RWPE2 (cell line): ENCODE results near the gene ADGRL2.
"Not testable (repeated sequence)": the region's sequence is repeated elsewhere in the genome, so short reads cannot be mapped to it uniquely, and the experiment has no call there.

ENCODE experiments used
- ATAC-seq: fragments of 200-7000 bp; cut with Tn5 transposase; 3 replicates; pipeline ENCODE4 v1.9.1; 2021; ENCODE audit warnings: low read depth
- DNase-seq: peaks from one replicate; pipeline ENCODE4 v3.0.0-alpha.2; 2020; ENCODE audit warnings: low spot score
- H3K27ac ChIP-seq: fragments of 450-650 bp; 2 replicates; pipeline ENCODE4 v1.5.1; 2017; ENCODE audit warnings: mild to moderate bottlenecking; ENCODE audit not compliant: poor library complexity, severe bottlenecking
- H3K27me3 ChIP-seq: fragments of 250-450 bp; sonication (Bioruptor Pico); 2 replicates; pipeline ENCODE4 v1.5.1; 2021; ENCODE audit warnings: mild to moderate bottlenecking, moderate library complexity; ENCODE audit not compliant: insufficient read depth, poor library complexity, severe bottlenecking
- H3K36me3 ChIP-seq: fragments of 250-450 bp; sonication (Bioruptor Pico); 2 replicates; pipeline ENCODE4 v1.5.1; 2020; ENCODE audit warnings: low read depth, mild to moderate bottlenecking, moderate library complexity
- H3K4me1 ChIP-seq: fragments of 250-450 bp; sonication (Bioruptor Pico); 2 replicates; pipeline ENCODE4 v1.5.1; 2021; ENCODE audit warnings: mild to moderate bottlenecking, moderate library complexity; ENCODE audit not compliant: insufficient read depth, poor library complexity, severe bottlenecking
- H3K4me3 ChIP-seq: fragments of 250-450 bp; sonication (Bioruptor Pico); 2 replicates; pipeline ENCODE4 v1.5.1; 2021; ENCODE audit warnings: mild to moderate bottlenecking, moderate library complexity; ENCODE audit not compliant: severe bottlenecking
- H3K9me3 ChIP-seq: fragments of 250-450 bp; sonication (Bioruptor Pico); 2 replicates; pipeline ENCODE4 v1.5.1; 2021; ENCODE audit warnings: mild to moderate bottlenecking, moderate library complexity; ENCODE audit not compliant: severe bottlenecking
- CTCF ChIP-seq: fragments of 450-650 bp; IDR thresholded peaks from one replicate; pipeline ENCODE4 v1.5.1; 2017; ENCODE audit warnings: mild to moderate bottlenecking, moderate library complexity; ENCODE audit not compliant: poor library complexity, severe bottlenecking

The ADGRL2 gene

GRCh38 chr1:81885291-81885690 is 84.6 kb downstream of the ADGRL2 start:
- ATAC-seq (no peak), DNase-seq (no peak)
- Histone ChIP-seq H3K9me3 (no peaks in the 10 kb centered on the region), H3K4me3 (no peak overlapping the region), H3K4me1 (peaks cover 5% of the 10 kb centered on the region), H3K27me3 (no peaks in the 10 kb centered on the region), H3K27ac (no peak overlapping the region), H3K36me3 (no peaks in the 10 kb centered on the region)
- no peak for TF ChIP-seq CTCF

- not testable (repeated sequence) for H3K27me3 ChIP-seq, H3K9me3 ChIP-seq, H3K27ac ChIP-seq, H3K4me3 ChIP-seq, ATAC-seq, DNase-seq, H3K4me1 ChIP-seq, H3K36me3 ChIP-seq
Measured at GRCh38 chr1:81886292-81886691, 85.6 kb downstream of the ADGRL2 start.

GRCh38 chr1:81887421-81888144 is 86.8 kb downstream of the ADGRL2 start:
- ATAC-seq (no peak), DNase-seq (no peak)
- Histone ChIP-seq H3K36me3 (no peaks in the 10 kb centered on the region), H3K9me3 (no peaks in the 10 kb centered on the region), H3K4me3 (no peak overlapping the region), H3K4me1 (no peaks in the 10 kb centered on the region), H3K27me3 (no peaks in the 10 kb centered on the region), H3K27ac (no peak overlapping the region)
- no peak for TF ChIP-seq CTCF

- ATAC-seq (no peak), DNase-seq (no peak)
- no peak overlapping the region for H3K4me3 ChIP-seq
- no peaks in the 10 kb centered on the region for H3K4me1 ChIP-seq
- H3K36me3 ChIP-seq: no peaks in the 10 kb centered on the region
- H3K9me3 ChIP-seq: no peaks in the 10 kb centered on the region
- H3K27me3 ChIP-seq: no peaks in the 10 kb centered on the region
- H3K27ac ChIP-seq: no peak overlapping the region
- TF ChIP-seq CTCF: no peak
Measured at GRCh38 chr1:81889166-81889565, 88.4 kb downstream of the ADGRL2 start.

- no peak for TF ChIP-seq CTCF
- DNase-seq: no peak
- ATAC-seq: no peak
Measured at GRCh38 chr1:81894867-81895266, 94.1 kb downstream of the ADGRL2 start.

More at GRCh38 chr1:81894867-81895266, 94.1 kb downstream of the ADGRL2 start:
- Histone ChIP-seq H3K4me3 (no peak overlapping the region), H3K9me3 (no peaks in the 10 kb centered on the region), H3K36me3 (no peaks in the 10 kb centered on the region), H3K27ac (no peak overlapping the region), H3K4me1 (no peaks in the 10 kb centered on the region), H3K27me3 (no peaks in the 10 kb centered on the region)
